ENCODE results near the gene RNASE13.

DNA sequence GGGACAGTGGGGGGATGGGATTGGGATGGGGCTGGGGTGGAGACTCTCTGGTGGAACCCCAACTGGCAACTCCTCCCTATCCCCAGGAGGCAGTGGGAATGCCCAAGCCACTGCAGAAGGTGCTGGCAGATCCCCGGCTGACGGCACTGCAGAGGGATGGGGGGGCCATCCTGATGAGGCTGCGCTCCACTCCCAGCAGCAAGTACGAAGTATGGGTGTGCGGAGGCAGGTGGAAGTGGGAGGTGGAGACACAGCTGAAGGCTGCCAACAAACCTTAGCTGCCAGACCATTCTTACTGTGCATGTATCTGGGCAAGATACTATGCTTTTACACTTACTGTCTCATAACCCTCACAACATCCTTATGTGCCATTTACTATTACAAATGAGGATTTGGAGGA lies 43.7 kb upstream of the RNASE13 start:
- TF ChIP-seq POLR2AphosphoS5 (IDR thresholded peaks at IDR 0.05) (no peak), POLR2A (IDR thresholded peaks at IDR 0.05; ENCODE audit: low read depth) (no peak), EP300 (IDR thresholded peaks at IDR 0.05) (no peak)
- TF ChIP-seq, protein P1, sequence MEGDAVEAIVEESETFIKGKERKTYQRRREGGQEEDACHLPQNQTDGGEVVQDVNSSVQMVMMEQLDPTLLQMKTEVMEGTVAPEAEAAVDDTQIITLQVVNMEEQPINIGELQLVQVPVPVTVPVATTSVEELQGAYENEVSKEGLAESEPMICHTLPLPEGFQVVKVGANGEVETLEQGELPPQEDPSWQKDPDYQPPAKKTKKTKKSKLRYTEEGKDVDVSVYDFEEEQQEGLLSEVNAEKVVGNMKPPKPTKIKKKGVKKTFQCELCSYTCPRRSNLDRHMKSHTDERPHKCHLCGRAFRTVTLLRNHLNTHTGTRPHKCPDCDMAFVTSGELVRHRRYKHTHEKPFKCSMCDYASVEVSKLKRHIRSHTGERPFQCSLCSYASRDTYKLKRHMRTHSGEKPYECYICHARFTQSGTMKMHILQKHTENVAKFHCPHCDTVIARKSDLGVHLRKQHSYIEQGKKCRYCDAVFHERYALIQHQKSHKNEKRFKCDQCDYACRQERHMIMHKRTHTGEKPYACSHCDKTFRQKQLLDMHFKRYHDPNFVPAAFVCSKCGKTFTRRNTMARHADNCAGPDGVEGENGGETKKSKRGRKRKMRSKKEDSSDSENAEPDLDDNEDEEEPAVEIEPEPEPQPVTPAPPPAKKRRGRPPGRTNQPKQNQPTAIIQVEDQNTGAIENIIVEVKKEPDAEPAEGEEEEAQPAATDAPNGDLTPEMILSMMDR (IDR thresholded peaks at IDR 0.05) = no peak

Data from esophagus muscularis mucosa (tissue), 4 donors.